NCI-H345 (cell line): Measurements from ENCODE around the gene TMEM178B.
"Not testable (repeated sequence)": the region's sequence is repeated elsewhere in the genome, so short reads cannot be mapped to it uniquely, and the experiment has no call there.

ENCODE experiments used
- DNase-seq: peaks from one replicate; lab custom pipeline; 2025; lab: John Stamatoyannopoulos, UW

TMEM178B gene

DNA sequence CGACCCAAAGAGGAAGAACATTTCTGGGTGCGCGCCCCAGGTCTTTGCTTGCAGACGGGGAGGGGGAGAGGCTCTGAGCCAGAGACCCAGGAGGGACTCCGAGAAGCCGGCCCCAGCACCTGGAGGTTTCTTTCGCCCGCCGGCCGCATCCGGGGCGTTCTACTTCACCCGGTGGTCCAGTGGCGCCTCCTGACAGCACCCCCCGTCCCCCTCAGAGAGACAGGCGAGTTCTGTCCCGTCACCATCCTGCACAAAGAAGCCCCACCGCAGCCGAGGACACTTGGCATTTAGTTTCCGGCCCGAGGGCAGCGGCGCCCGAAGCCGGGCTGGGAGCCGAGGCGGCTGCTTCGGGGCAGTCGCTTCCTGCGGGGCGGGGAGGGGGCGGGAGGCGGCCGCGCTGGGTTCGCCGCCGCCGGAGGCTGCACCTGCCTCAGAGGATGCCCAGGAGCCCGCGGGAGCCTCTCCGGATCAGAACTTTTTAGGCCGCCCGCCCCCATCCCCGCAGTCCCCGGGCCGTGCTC is at the start of gene TMEM178B:
Gene TMEM178B (plus strand): TSS at position 424 of the 521 bp plus-strand sequence.
- no peak for DNase-seq

- no peak for DNase-seq
Observed at GRCh38 chr7:141024668-141025067, 49.2 kb upstream of the TMEM178B start.

DNA sequence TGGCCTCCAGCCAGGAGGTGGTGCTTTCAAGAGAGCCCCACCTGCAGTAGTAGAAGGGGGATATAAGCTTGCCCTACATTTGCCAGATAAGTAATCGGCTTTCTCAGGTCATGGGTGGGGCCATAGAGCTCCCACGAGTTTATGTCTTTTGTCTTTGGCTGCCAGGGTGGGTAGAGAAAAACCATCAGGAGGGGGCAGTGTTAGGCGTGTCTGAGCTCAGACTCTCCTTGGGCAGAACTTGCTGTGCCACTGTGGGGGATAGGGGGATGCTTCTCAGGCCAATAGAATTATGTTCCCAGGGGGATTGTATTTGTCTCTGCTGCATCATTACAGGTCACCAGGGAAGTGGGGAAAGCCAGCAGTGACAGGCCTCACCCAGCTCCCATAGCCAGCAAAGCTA is 46.8 kb upstream of the TMEM178B start:
- no peak for DNase-seq

- no peak for DNase-seq
Observed at GRCh38 chr7:141028767-141029166, 45.1 kb upstream of the TMEM178B start.

DNA sequence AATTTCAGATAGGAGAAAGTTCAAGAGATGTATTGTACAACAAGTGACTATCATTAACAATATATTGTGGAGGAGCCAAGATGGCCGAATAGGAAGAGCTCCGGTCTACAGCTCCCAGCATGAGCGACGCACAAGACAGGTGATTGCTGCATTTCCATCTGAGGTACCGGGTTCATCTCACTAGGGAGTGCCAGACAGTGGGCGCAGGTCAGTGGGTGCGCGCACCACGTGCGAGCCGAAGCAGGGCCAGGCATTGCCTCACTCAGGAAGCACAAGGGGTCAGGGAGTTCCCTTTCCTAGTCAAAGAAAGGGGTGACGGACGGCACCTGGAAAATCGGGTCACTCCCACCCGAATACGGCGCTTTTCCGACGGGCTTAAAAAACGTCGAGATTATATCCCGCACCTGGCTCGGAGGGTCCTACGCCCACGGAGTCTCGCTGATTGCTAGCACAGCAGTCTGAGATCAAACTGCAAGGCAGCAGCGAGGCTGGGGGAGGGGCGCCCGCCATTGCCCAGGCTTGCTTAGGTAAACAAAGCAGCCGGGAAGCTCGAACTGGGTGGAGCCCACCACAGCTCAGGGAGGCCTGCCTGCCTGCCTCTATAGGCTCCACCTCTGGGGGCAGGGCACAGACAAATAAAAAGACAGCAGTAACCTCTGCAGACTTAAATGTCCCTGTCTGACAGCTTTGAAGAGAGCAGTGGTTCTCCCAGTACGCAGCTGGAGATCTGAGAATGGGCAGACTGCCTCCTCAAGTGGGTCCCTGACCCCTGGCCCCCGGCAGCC is 41.1 kb upstream of the TMEM178B start:
- not testable (repeated sequence) for DNase-seq

DNA sequence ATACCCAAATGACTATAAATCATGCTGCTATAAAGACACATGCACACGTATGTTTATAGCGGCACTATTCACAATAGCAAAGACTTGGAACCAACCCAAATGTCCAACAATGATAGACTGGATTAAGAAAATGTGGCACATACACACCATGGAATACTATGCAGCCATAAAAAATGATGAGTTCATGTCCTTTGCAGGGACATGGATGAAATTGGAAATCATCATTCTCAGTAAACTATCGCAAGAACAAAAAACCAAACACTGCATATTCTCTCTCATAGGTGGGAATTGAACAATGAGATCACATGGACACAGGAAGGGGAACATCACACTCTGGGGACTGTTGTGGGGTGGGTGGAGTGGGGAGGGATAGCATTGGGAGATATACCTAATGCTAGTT is 35.8 kb upstream of the TMEM178B start:
- not testable (repeated sequence) for DNase-seq

GRCh38 chr7:141039376-141039775 is 34.5 kb upstream of the TMEM178B start:
- DNase-seq, result no peak

GRCh38 chr7:141042222-141043193 is 31.4 kb upstream of the TMEM178B start:
- DNase-seq, result no peak

GRCh38 chr7:141043616-141044015 is 30.2 kb upstream of the TMEM178B start:
- no peak for DNase-seq

DNA sequence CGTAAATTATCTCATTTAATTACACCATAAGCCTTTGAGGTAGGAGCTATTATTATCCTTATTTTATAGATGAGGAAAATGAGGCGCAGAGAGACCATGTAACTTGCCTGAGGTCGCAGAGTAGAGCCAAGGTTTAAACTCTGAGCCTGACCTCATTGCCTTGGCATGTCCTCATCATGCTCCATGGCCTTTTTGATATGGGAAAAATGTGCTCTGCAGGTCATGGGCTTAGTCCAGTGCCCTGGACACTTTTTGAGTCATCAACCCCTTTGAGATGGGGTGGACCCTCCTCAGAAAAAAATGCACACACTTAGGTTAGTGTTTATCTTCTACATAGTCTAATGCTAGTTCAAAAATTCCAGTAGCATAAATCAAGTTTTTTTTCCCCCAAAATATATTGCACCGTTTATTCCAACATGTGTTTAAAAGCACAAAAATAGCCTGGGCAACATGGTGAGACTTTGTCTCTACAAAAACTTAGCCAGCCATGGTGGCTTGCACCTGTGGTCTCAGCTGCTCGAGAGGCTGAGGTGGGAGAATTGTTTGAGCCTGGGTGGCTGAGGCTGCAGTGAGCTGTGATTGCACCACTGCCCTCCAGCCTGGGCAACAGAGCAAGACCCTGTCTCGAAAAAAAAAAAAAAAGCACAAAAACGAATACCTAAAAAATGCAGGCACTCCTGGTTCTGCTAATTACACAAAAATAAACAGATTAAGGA is 28.6 kb upstream of the TMEM178B start:
- DNase-seq, result no peak

DNA sequence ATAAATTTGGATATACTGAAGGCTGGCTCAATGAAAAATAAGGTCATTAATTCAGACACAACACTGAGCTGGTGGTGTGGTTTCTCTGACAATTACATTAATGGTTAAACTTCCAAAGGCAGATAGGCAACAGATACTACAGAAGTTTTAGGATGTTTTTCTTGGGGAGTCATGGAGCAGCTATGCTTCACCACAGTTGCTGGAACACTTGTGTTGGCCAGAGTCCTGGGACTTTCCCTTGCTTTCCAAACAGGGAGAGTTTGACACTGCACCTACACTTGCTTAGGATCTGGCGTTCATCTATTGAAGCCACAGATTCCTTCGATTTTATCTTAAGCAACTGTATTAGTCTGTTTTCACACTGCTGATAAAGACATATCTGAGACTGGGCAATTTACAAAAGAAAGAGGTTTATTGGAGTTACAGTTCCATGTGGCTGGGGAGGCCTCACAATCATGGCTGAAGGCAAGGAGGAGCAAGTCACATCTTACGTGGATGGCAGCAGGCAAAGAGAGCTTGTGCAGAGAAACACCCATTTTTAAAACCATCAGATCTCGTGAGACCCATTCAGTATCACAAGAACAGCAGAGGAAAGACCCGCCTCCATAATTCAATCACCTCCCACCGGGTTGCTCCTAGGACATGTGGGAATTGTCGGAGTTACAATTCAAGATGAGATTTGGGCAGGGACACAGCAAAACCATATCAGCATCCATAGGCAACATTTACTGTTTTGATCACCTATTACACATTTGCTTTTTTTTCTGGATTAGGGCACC is 27.8 kb upstream of the TMEM178B start:
- no peak for DNase-seq

- DNase-seq, result no peak
Observed at GRCh38 chr7:141053626-141054025, 20.2 kb upstream of the TMEM178B start.

- DNase-seq, result no peak
Observed at GRCh38 chr7:141055146-141055545, 18.7 kb upstream of the TMEM178B start.

GRCh38 chr7:141057788-141058187 is 16.1 kb upstream of the TMEM178B start:
- DNase-seq, result no peak

DNA sequence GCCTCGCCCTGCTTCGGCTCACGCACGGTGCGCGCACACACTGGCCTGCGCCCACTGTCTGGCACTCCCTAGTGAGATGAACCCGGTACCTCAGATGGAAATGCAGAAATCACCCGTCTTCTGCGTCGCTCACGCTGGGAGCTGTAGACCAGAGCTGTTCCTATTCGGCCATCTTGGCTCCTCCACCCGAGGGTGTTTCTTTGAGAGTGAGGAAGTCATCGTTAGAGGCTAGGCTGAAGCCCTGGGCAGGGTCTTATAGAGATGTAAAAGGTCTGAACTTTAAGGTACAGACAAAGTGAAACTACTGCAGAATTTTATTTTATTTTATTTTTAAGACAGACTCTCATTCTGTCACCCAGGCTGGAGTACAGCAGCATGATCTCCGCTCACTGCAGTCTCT is 6.0 kb upstream of the TMEM178B start:
- peak; percentile 34 for DNase-seq

DNA sequence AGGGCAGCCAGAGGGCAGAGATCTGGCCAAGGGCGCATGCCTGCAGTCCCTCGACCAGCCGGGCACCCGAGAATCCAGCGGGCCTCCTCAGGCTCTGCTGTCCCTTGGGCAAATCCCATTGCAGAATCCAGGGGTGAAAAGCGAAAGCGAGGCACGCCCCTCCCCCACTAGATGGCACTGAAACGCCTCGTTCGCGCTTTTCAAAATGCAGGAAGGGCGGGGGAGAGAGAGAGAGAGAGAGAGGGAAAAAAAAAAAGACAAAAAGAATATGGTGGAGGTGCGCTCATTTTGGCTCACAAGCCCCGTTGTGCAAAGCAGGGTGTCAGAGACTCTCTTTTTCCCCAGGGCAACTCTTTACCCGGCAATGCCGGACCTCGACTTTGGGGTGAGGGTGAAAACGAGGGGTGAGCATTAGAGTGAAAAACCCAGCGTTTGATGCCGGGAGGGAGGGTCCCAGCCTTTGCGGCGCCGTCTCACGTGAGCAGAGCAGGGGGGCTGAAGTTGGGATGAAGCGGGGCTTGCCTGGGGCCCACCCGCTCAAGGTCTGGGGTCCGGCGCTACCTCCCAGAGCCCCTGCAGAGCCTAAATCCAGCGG is 2.5 kb upstream of the TMEM178B start:
- DNase-seq, result peak; percentile 94

DNA sequence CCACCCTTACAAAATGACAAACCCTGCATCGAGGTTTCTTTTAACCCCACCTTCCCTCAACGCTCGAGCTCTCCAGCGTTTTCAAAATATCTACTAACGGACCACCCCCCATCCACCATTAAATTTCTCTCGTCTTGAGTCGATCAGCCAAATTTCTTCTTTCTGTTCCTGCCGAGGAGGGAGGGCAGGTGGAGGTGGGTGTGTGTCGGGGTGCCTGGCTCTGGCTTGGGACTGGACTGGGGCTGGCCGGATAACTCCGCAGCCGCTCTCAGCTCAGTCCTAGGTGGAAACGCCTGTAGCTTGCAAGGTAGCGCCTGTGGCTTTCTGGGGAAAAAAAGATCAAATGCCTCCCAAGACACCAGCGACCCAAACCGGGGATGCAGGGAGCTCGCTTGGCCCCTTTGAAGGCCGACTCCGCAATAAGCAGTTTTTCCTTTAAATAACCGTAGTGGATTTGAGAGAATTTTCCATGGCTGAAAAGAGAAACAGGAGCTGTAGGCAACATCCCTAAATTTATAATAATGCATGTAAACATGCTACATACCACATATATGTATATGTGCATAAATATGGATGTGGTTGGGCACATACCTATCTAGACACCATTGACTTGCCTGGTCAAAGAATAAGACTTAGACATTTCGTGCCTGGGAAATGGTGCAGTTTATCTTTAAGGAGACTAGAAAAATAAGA is 1.9 kb upstream of the TMEM178B start:
- peak; percentile 48 for DNase-seq

DNA sequence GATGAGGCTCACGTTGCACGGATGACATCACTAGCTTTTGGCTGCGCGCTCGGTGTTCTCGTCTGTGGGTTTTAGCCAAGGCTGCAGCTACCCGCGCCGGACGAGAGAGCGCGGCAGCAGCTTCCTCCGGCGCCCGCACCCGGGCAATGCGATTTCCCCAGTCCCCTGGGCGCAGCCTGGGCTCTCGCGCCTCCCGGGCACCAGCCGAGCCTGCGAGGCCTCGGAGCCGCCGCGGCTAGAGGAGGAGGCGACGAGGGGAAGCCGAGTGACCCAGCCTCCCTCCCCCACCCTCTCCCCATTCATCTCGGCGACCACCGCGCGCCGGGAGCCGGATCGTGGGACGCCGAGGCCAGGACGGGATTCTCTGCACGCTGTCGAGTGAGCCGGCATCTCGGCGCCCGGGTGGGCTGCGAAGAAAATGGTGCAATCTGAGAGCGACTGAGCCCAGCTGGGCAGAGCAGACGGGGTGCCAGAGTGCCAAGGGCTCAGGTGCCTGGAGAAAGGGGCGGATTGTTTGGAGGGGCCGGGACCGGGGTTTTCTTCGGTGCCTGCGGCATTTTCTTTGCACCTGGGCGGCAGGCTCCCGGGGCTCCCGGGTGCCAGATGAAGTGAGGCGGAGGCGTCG is 1.2 kb upstream of the TMEM178B start:
- peak; percentile 88 for DNase-seq

DNA sequence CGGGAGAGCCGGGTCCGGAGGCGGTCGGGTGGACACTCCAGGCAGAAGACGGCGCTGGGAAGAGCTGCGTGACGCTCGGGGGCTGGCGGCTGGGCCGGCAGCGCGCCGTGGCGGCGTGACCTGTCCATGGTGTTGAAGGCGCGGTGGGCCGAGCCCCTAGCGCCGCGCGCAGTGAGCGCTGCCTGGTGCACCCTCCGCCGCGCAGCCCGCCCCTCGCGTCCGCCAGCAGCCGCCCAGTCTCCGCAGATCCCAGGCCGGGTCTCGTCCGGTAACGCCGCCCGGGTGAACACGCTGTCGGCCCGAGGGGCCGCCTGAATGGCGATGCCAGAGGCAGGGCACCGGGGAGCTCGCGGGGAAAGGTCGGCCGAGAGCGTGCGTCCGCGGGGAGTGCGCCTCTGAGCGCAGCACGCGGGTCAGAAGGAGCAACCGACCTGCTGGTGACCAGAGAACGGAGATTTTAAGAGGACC is 657 bp upstream of the TMEM178B start:
- peak; percentile 42 for DNase-seq
